GM23248 (cell line): ENCODE results near the gene JCAD. TPM values are rescaled to one million over a fixed set of nuclear protein-coding genes. Genes with fewer than 3 reads are reported as not detected.

Source experiments
- DNase-seq: peaks from one replicate; pipeline ENCODE4 v3.0.0-alpha.2; 2015
- H2AFZ ChIP-seq: fragments of 200-600 bp; sonication (generic); 2 replicates; pipeline ENCODE4 v1.6.1; 2016; ENCODE audit warnings: antibody characterized with exemption
- H3F3A ChIP-seq: fragments of 200-600 bp; sonication (generic); 2 replicates; pipeline ENCODE4 v1.6.1; 2016; ENCODE audit warnings: mild to moderate bottlenecking, antibody characterized with exemption, mixed run types; ENCODE audit not compliant: insufficient read depth
- H3K27ac ChIP-seq: fragments of 200-600 bp; sonication (generic); 2 replicates; pipeline ENCODE4 v1.5.1; 2016; ENCODE audit warnings: mild to moderate bottlenecking
- H3K27me3 ChIP-seq: fragments of 200-600 bp; sonication (generic); replicated peaks from 2 replicates; pipeline ENCODE4 v1.6.1; 2016; ENCODE audit warnings: mild to moderate bottlenecking; ENCODE audit not compliant: insufficient read depth
- H3K36me3 ChIP-seq: fragments of 200-600 bp; sonication (generic); 2 replicates; pipeline ENCODE4 v1.6.1; 2016; ENCODE audit warnings: low read depth, mild to moderate bottlenecking
- H3K4me1 ChIP-seq: fragments of 200-600 bp; sonication (generic); 2 replicates; pipeline ENCODE4 v1.6.1; 2016; ENCODE audit warnings: mild to moderate bottlenecking; ENCODE audit not compliant: insufficient read depth
- H3K4me2 ChIP-seq: fragments of 200-600 bp; sonication (generic); one replicate; pipeline ENCODE4 v1.6.1; 2016; ENCODE audit warnings: mild to moderate bottlenecking; ENCODE audit not compliant: unreplicated experiment
- H3K4me3 ChIP-seq: fragments of 200-600 bp; sonication (generic); 2 replicates; pipeline ENCODE4 v1.5.1; 2016; ENCODE audit warnings: mild to moderate bottlenecking
- H3K79me2 ChIP-seq: fragments of 200-600 bp; sonication (generic); 2 replicates; pipeline ENCODE4 v1.6.1; 2016; ENCODE audit warnings: mild to moderate bottlenecking; ENCODE audit not compliant: insufficient read depth
- H3K9ac ChIP-seq: fragments of 200-600 bp; sonication (generic); 2 replicates; pipeline ENCODE4 v1.6.1; 2016; ENCODE audit warnings: mild to moderate bottlenecking
- H3K9me2 ChIP-seq: fragments of 200-600 bp; sonication (generic); 2 replicates; pipeline ENCODE4 v1.6.1; 2016; ENCODE audit warnings: mixed run types, mild to moderate bottlenecking, moderate library complexity; ENCODE audit not compliant: insufficient read depth
- H3K9me3 ChIP-seq: fragments of 200-600 bp; sonication (generic); one replicate; pipeline ENCODE4 v1.6.1; 2017; ENCODE audit warnings: low read depth
- H4K20me1 ChIP-seq: fragments of 200-600 bp; sonication (generic); 2 replicates; pipeline ENCODE4 v1.6.0; 2016; ENCODE audit not compliant: insufficient read depth
- EZH2 ChIP-seq: fragments of 200-600 bp; sonication (generic); IDR thresholded peaks from 2 replicates; pipeline ENCODE4 v1.6.1; 2018; ENCODE audit warnings: antibody characterized with exemption, mild to moderate bottlenecking; ENCODE audit not compliant: insufficient read depth, poor library complexity, severe bottlenecking
- EZH2phosphoT487 ChIP-seq: fragments of 200-600 bp; sonication (generic); IDR thresholded peaks from 2 replicates; pipeline ENCODE4 v1.6.1; 2018; ENCODE audit warnings: antibody characterized with exemption, moderate library complexity, mild to moderate bottlenecking, low read depth; ENCODE audit not compliant: insufficient read depth
- WGBS, 2 experiments: methylation state at CpG; one replicate each; pipeline ENCODE4 v1.1.6; 2015 to 2017; ENCODE audit warnings: low lambda C conversion rate in 2 of 2, low coverage in 1 of 2; ENCODE audit errors: missing lambda C conversion rate in 2 of 2; 5-methylcytosine and 5-hydroxymethylcytosine counted together
- in situ Hi-C: fragments of 300-500 bp; cut with MboI; formaldehyde crosslinking; loops from 2 replicates; pipeline ENCODE4 v1.15.0; 2020
- polyA plus RNA-seq: library from polyadenylated mRNA; unstranded; fragments of >200 nt; fragmentation: Nextera tagmentation; extraction: Ambion mirVana; gene quantifications from 2 replicates; pipeline ENCODE4 v1.2.1, GENCODE V29; 2016
- total RNA-seq: library from RNA; depleted of rRNA; stranded (reverse); fragments of >200 nt; shearing (Covaris generic); gene quantifications from 2 replicates; pipeline ENCODE4 v1.2.3, GENCODE V29; 2014

Gene JCAD
- total and polyA plus RNA-seq, 2 experiments from 2014 or later: 17.1 to 24.3 TPM

GRCh38 chr10:30000802-30001571 lies 58.4 kb downstream of the JCAD start:
- Histone ChIP-seq H3K4me1 (peaks cover 19% of the 10 kb centered on the region), H4K20me1 (no peaks in the 10 kb centered on the region), H3K27ac (peak overlapping the region; percentile 88), H3F3A (peaks cover 16% of the 10 kb centered on the region), H3K4me2 (peak overlapping the region; percentile 56), H3K4me3 (peak overlapping the region; percentile 25; the same call in 1 of the 2 replicates), H3K79me2 (no peaks in the 10 kb centered on the region), H3K36me3 (no peaks in the 10 kb centered on the region), H3K9me2 (no peaks in the 10 kb centered on the region), H3K9ac (peak overlapping the region; percentile 78), H3K9me3 (no peaks in the 10 kb centered on the region), H2AFZ (peak overlapping the region; percentile 40), H3K27me3 (0 out of 2 replicates have a peak, but pooled peaks cover 4% of the 10 kb centered on the region)
- in situ Hi-C loops: no loop called here
- peak; percentile 96 for DNase-seq
- no peak for TF ChIP-seq EZH2phosphoT487
- TF ChIP-seq EZH2: no peak
- WGBS, 2 experiments: 8 to 13% methylated on average over 12 of the region's 12 CpGs

GRCh38 chr10:29998142-29998808 lies 61.1 kb downstream of the JCAD start:
- in situ Hi-C loops: loop anchor here (10.0 kb wide), 1 partner anchor 237 kb away; no protein-coding TSS in a partner anchor

GRCh38 chr10:29994811-29995210 lies 64.6 kb downstream of the JCAD start:
- no peak for DNase-seq
- Histone ChIP-seq H3K4me2 (no peak overlapping the region), H3K9ac (no peak overlapping the region), H3K4me1 (no peaks in the 10 kb centered on the region), H3F3A (no peaks in the 10 kb centered on the region), H3K4me3 (no peak overlapping the region), H3K36me3 (no peaks in the 10 kb centered on the region), H3K27ac (no peak overlapping the region), H3K9me2 (no peaks in the 10 kb centered on the region), H2AFZ (no peak overlapping the region), H4K20me1 (no peaks in the 10 kb centered on the region), H3K79me2 (no peaks in the 10 kb centered on the region), H3K27me3 (peaks cover 9% of the 10 kb centered on the region; the same call in 1 of the 2 replicates), H3K9me3 (no peaks in the 10 kb centered on the region)
- in situ Hi-C loops: loop anchor here (10.0 kb wide), 1 partner anchor 240 kb away; no protein-coding TSS in a partner anchor
- 52 to 60% methylated on average over 4 of the region's 4 CpGs for WGBS, 2 experiments
- TF ChIP-seq EZH2 (no peak), EZH2phosphoT487 (no peak)

More at GRCh38 chr10:29998142-29998808, 61.1 kb downstream of the JCAD start:
- Histone ChIP-seq H3K9me3 (no peaks in the 10 kb centered on the region), H2AFZ (no peak overlapping the region), H3K27ac (no peak overlapping the region), H3K4me3 (no peak overlapping the region), H3K9me2 (no peaks in the 10 kb centered on the region), H4K20me1 (no peaks in the 10 kb centered on the region), H3K36me3 (no peaks in the 10 kb centered on the region), H3K4me2 (no peak overlapping the region), H3F3A (peaks cover 16% of the 10 kb centered on the region), H3K9ac (no peak overlapping the region), H3K79me2 (no peaks in the 10 kb centered on the region), H3K27me3 (peaks cover 4% of the 10 kb centered on the region; the same call in 1 of the 2 replicates), H3K4me1 (peaks cover 19% of the 10 kb centered on the region)
- 42% methylated on average over 12 of the region's 12 CpGs for WGBS, 2 experiments
- peak; percentile 85 for DNase-seq
- TF ChIP-seq EZH2phosphoT487 (no peak), EZH2 (no peak)

- H3K9me2 ChIP-seq: no peaks in the 10 kb centered on the region
Measured at GRCh38 chr10:29993319-29993915, 66.0 kb downstream of the JCAD start.

More at GRCh38 chr10:29993319-29993915, 66.0 kb downstream of the JCAD start:
- Histone ChIP-seq H3K27me3 (peaks cover 14% of the 10 kb centered on the region), H2AFZ (no peak overlapping the region), H3K4me3 (no peak overlapping the region), H3K9ac (no peak overlapping the region), H3K36me3 (no peaks in the 10 kb centered on the region), H3K9me3 (no peaks in the 10 kb centered on the region), H3K4me1 (no peaks in the 10 kb centered on the region), H3K79me2 (no peaks in the 10 kb centered on the region), H4K20me1 (no peaks in the 10 kb centered on the region), H3K4me2 (no peak overlapping the region), H3K27ac (no peak overlapping the region), H3F3A (no peaks in the 10 kb centered on the region)
- WGBS, 2 experiments: 70% methylated on average over 16 to 18 of the region's 18 CpGs
- TF ChIP-seq EZH2phosphoT487: no peak
- TF ChIP-seq EZH2: no peak
- in situ Hi-C loops: loop anchor here (10.0 kb wide), 1 partner anchor 241 kb away; no protein-coding TSS in a partner anchor
- DNase-seq: no peak
